ENCODE data around the gene S100A4. TPM values are rescaled to one million over a fixed set of nuclear protein-coding genes. Genes with fewer than 3 reads are reported as not detected.
A peak's percentile ranks its signal among the peaks of the same experiment; 100 is the strongest.

Gene S100A4
- total and polyA plus RNA-seq, 4 experiments from 2014 or later = 329 to 3,815 (median 1,616) TPM

- intact Hi-C loops (cut with micrococcal nuclease) = loop anchor here (1.0 to 2.0 kb wide), 3 partner anchors 8 to 90 kb away; partner anchors contain the start of gene CHTOP
- no peaks in the 10 kb centered on the region for H3K27me3 Mint-ChIP-seq
- ChIA-PET CTCF (ENCODE audit: partially characterized antibody) (interaction anchor here (0.8 to 9.6 kb wide), 10 partner anchors 8 to 90 kb away, joined by 3 to 213 read pairs (median 6); partner anchors contain the start of genes CHTOP, S100A2 and S100A6), POLR2A (ENCODE audit: partially characterized antibody) (interaction anchor here (0.7 to 9.7 kb wide), 16 partner anchors 10 to 401 kb away, joined by 3 to 631 read pairs (median 6); partner anchors contain the start of genes CHTOP, S100A14, S100A2 and S100A6)
- peaks cover 20% of the 10 kb centered on the region for H3K36me3 ChIP-seq (ENCODE audit: insufficient read depth, low read length)
- DNase-seq = no peak
- H3K27ac ChIP-seq (ENCODE audit: low read depth, low read length) = peak overlapping the region; percentile 74
- H3K4me3 ChIP-seq (ENCODE audit: low read length in 2 of 2) = peak overlapping the region; percentile 71 to 79
- peak overlapping the region; percentile 93 to 98 (median 97) for H3K27ac Mint-ChIP-seq
- peaks cover 78% of the 10 kb centered on the region for H3K4me1 ChIP-seq (ENCODE audit: insufficient read depth, low read length)
- peaks cover 26 to 38% of the 10 kb centered on the region in 2 donors for H3K36me3 Mint-ChIP-seq
- H3K4me1 Mint-ChIP-seq = peaks cover 57 to 87% (median 75%) of the 10 kb centered on the region in 4 donors
- H3K4me3 Mint-ChIP-seq = peak overlapping the region; percentile 96 to 99 (median 98)
- no peaks in the 10 kb centered on the region for H3K27me3 ChIP-seq (ENCODE audit: insufficient read depth, low read length)
- no peaks in the 10 kb centered on the region for H3K9me3 ChIP-seq (ENCODE audit: control insufficient read depth in 1 of 2, low read length in 2 of 2)
- no peaks in the 10 kb centered on the region for H3K9me3 Mint-ChIP-seq
Observed at GRCh38 chr1:153544453-153545066, 1.0 kb downstream of the S100A4 start.

- no peak for DNase-seq
- H3K27ac Mint-ChIP-seq = peak overlapping the region; percentile 93 to 98 (median 97)
- intact Hi-C loops (cut with micrococcal nuclease) = loop anchor here (2.0 kb wide), 1 partner anchor 91 kb away; the partner anchor contains the start of gene CHTOP
- POLR2A ChIA-PET (ENCODE audit: partially characterized antibody) = interaction anchor here (0.6 to 9.7 kb wide), 6 partner anchors 9 to 41 kb away, joined by 3 to 631 read pairs (median 7); partner anchors contain the start of genes S100A2 and S100A6
- H3K4me1 ChIP-seq (ENCODE audit: insufficient read depth, low read length) = peaks cover 80% of the 10 kb centered on the region
- H3K27me3 ChIP-seq (ENCODE audit: insufficient read depth, low read length) = no peaks in the 10 kb centered on the region
- H3K27me3 Mint-ChIP-seq = no peaks in the 10 kb centered on the region
- H3K9me3 ChIP-seq (ENCODE audit: control insufficient read depth in 1 of 2, low read length in 2 of 2) = no peaks in the 10 kb centered on the region
- H3K9me3 Mint-ChIP-seq = no peaks in the 10 kb centered on the region
- CTCF ChIA-PET (ENCODE audit: partially characterized antibody) = interaction anchor here (2.0 to 9.6 kb wide), 6 partner anchors 10 to 91 kb away, joined by 6 to 213 read pairs (median 24); partner anchors contain the start of genes CHTOP, S100A2 and S100A6
- H3K4me3 Mint-ChIP-seq = peak overlapping the region; percentile 96 to 99 (median 98)
- H3K27ac ChIP-seq (ENCODE audit: low read depth, low read length) = peak overlapping the region; percentile 74
- peaks cover 20% of the 10 kb centered on the region for H3K36me3 ChIP-seq (ENCODE audit: insufficient read depth, low read length)
- peaks cover 60 to 89% (median 78%) of the 10 kb centered on the region in 4 donors for H3K4me1 Mint-ChIP-seq
- H3K36me3 Mint-ChIP-seq = peaks cover 26 to 38% of the 10 kb centered on the region in 2 donors
- peak overlapping the region; percentile 71 to 79 for H3K4me3 ChIP-seq (ENCODE audit: low read length in 2 of 2)
Observed at GRCh38 chr1:153543736-153544135, 1.9 kb downstream of the S100A4 start.

DNA sequence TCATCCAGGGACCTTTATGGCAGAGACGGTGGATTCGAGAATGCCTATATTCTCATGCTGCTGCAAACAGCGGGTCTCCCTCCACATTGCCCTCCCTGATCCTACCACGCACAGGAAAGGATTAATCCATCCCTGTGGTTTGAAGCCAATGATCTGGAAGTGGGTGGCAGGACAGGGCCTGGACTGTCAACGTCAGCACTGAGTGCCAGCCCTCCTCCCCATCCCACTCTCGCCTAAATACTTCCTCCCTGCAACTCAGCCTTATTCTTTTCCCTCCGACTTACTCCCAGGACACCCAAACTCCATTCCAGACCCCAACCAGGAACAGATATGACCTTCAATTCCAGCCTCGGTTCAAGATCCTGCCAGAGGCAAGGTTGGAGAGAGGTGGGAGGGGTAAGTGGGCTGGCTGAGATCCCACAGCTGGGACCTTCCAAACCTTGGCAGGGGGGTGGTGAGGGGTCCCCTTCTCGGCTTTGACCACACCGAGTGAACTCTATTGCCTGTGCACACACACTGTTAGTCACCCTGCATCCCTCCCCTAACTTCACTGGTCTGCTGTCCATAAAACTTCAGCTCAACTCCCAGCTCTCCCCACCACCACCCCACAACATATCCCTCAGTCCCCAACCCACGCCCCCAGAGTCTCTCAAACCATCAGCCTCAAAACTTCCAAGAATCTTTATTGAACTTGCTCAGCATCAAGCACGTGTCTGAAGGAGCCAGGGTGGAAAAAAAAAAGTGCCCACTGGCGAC lies 2.5 kb downstream of the S100A4 start:
- H3K9me3 Mint-ChIP-seq = no peaks in the 10 kb centered on the region
- intact Hi-C loops (cut with micrococcal nuclease) = no loop called here
- peaks cover 62 to 93% (median 76%) of the 10 kb centered on the region in 4 donors for H3K4me1 Mint-ChIP-seq
- peak overlapping the region; percentile 96 to 99 (median 98) for H3K4me3 Mint-ChIP-seq
- H3K27ac ChIP-seq (ENCODE audit: low read depth, low read length) = peak overlapping the region; percentile 74
- no peaks in the 10 kb centered on the region for H3K9me3 ChIP-seq (ENCODE audit: control insufficient read depth in 1 of 2, low read length in 2 of 2)
- ChIA-PET POLR2A (ENCODE audit: partially characterized antibody) (interaction anchor here (0.6 to 9.7 kb wide), 5 partner anchors 9 to 41 kb away, joined by 3 to 631 read pairs (median 8); partner anchors contain the start of genes S100A2 and S100A6), CTCF (ENCODE audit: partially characterized antibody) (interaction anchor here (2.0 to 9.6 kb wide), 5 partner anchors 9 to 32 kb away, joined by 6 to 213 read pairs (median 37); partner anchors contain the start of genes S100A2 and S100A6)
- H3K36me3 Mint-ChIP-seq = peaks cover 26 to 38% of the 10 kb centered on the region in 2 donors
- H3K36me3 ChIP-seq (ENCODE audit: insufficient read depth, low read length) = peaks cover 20% of the 10 kb centered on the region
- H3K4me1 ChIP-seq (ENCODE audit: insufficient read depth, low read length) = peaks cover 82% of the 10 kb centered on the region
- DNase-seq = no peak
- peak overlapping the region in 1 of 2 donors; percentile 71 for H3K4me3 ChIP-seq (ENCODE audit: low read length in 2 of 2)
- H3K27ac Mint-ChIP-seq = peak overlapping the region; percentile 89 to 98 (median 96)
- no peaks in the 10 kb centered on the region for H3K27me3 Mint-ChIP-seq
- H3K27me3 ChIP-seq (ENCODE audit: insufficient read depth, low read length) = no peaks in the 10 kb centered on the region

- Histone ChIP-seq H3K27me3 (ENCODE audit: insufficient read depth, low read length) (no peaks in the 10 kb centered on the region), H3K4me1 (ENCODE audit: insufficient read depth, low read length) (peaks cover 83% of the 10 kb centered on the region), H3K36me3 (ENCODE audit: insufficient read depth, low read length) (peaks cover 20% of the 10 kb centered on the region), H3K9me3 (ENCODE audit: control insufficient read depth in 1 of 2, low read length in 2 of 2) (no peaks in the 10 kb centered on the region), H3K27ac (ENCODE audit: low read depth, low read length) (peak overlapping the region; percentile 74), H3K4me3 (ENCODE audit: low read length in 2 of 2) (peak overlapping the region; percentile 2 to 40)
- peak overlapping the region in 7 of 8 donors; percentile 73 to 98 (median 96) for H3K4me3 Mint-ChIP-seq
- ChIA-PET POLR2A (ENCODE audit: partially characterized antibody) (interaction anchor here (1.6 to 9.7 kb wide), 6 partner anchors 7 to 24 kb away, joined by 4 to 631 read pairs (median 18); partner anchors contain the start of genes S100A2 and S100A6), CTCF (ENCODE audit: partially characterized antibody) (interaction anchor here (0.9 to 9.6 kb wide), 3 partner anchors 8 to 26 kb away, joined by 3 to 213 read pairs (median 5); partner anchors contain the start of gene S100A6)
- no peaks in the 10 kb centered on the region for H3K27me3 Mint-ChIP-seq
- peak overlapping the region; percentile 89 to 98 (median 93) for H3K27ac Mint-ChIP-seq
- DNase-seq = no peak
- intact Hi-C loops (cut with micrococcal nuclease) = no loop called here
- H3K4me1 Mint-ChIP-seq = peaks cover 61 to 94% (median 79%) of the 10 kb centered on the region in 4 donors
- H3K36me3 Mint-ChIP-seq = peaks cover 26 to 38% of the 10 kb centered on the region in 2 donors
- no peaks in the 10 kb centered on the region for H3K9me3 Mint-ChIP-seq
Observed at GRCh38 chr1:153541641-153542590, 3.7 kb downstream of the S100A4 start.

GRCh38 chr1:153540394-153541361 lies 4.9 kb downstream of the S100A4 start, which contains the start of gene S100A5:
Gene S100A5, minus strand, starts transcription at chr1:153540934. Its CDS starts 743 bp downstream, at chr1:153540191.
- Mint-ChIP-seq H3K36me3 (peaks cover 26 to 45% of the 10 kb centered on the region in 2 donors), H3K9me3 (no peaks in the 10 kb centered on the region), H3K4me3 (peak within 1 kb of the TSS; percentile 73 to 97 (median 80)), H3K27me3 (no peaks in the 10 kb centered on the region), H3K27ac (peak within 1 kb of the TSS; percentile 86 to 97 (median 93)), H3K4me1 (peaks cover 62 to 94% (median 79%) of the 10 kb centered on the region in 4 donors)
- H3K4me1 ChIP-seq (ENCODE audit: insufficient read depth, low read length) = peaks cover 77% of the 10 kb centered on the region
- H3K9me3 ChIP-seq (ENCODE audit: control insufficient read depth in 1 of 2, low read length in 2 of 2) = no peaks in the 10 kb centered on the region
- H3K27ac ChIP-seq (ENCODE audit: low read depth, low read length) = peak within 1 kb of the TSS; percentile 74
- H3K27me3 ChIP-seq (ENCODE audit: insufficient read depth, low read length) = no peaks in the 10 kb centered on the region
- intact Hi-C loops (cut with micrococcal nuclease) = no loop called here
- H3K36me3 ChIP-seq (ENCODE audit: insufficient read depth, low read length) = peaks cover 20% of the 10 kb centered on the region
- DNase-seq = peak; percentile 45 to 80 (median 62)
- POLR2A ChIA-PET (ENCODE audit: partially characterized antibody) = interaction anchor here (0.5 to 9.7 kb wide), 15 partner anchors 6 to 450 kb away, joined by 3 to 631 read pairs (median 6); partner anchors contain the start of genes CHTOP, RPS27, S100A2 and S100A3
- CTCF ChIA-PET (ENCODE audit: partially characterized antibody) = interaction anchor here (0.6 to 9.6 kb wide), 7 partner anchors 7 to 916 kb away, joined by 3 to 213 read pairs (median 10); partner anchors contain the start of gene S100A6
- peak within 1 kb of the TSS; percentile 12 to 40 for H3K4me3 ChIP-seq (ENCODE audit: low read length in 2 of 2)

Data from CD4-positive, alpha-beta memory T cell (primary cell).